22Rv1 (cell line): ENCODE results near the gene TMEM150C.

Source experiments
- H3K27ac ChIP-seq: fragments of 450-650 bp; 2 replicates; pipeline ENCODE4 v1.5.1; 2017
- ZFX ChIP-seq: fragments of 450-650 bp; IDR thresholded peaks from 2 replicates; pipeline ENCODE4 v1.6.1; 2017; ENCODE audit warnings: antibody characterized with exemption, borderline replicate concordance
- TF ChIP-seq, protein P1 (sequence below): fragments of 450-650 bp; IDR thresholded peaks from 2 replicates; pipeline ENCODE4 v1.5.1; 2017; ENCODE audit warnings: mild to moderate bottlenecking

TMEM150C gene

GRCh38 chr4:82584931-82585330 is 23.1 kb upstream of the TMEM150C start:
- H3K27ac ChIP-seq = no peak overlapping the region
- TF ChIP-seq, protein P1, sequence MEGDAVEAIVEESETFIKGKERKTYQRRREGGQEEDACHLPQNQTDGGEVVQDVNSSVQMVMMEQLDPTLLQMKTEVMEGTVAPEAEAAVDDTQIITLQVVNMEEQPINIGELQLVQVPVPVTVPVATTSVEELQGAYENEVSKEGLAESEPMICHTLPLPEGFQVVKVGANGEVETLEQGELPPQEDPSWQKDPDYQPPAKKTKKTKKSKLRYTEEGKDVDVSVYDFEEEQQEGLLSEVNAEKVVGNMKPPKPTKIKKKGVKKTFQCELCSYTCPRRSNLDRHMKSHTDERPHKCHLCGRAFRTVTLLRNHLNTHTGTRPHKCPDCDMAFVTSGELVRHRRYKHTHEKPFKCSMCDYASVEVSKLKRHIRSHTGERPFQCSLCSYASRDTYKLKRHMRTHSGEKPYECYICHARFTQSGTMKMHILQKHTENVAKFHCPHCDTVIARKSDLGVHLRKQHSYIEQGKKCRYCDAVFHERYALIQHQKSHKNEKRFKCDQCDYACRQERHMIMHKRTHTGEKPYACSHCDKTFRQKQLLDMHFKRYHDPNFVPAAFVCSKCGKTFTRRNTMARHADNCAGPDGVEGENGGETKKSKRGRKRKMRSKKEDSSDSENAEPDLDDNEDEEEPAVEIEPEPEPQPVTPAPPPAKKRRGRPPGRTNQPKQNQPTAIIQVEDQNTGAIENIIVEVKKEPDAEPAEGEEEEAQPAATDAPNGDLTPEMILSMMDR = no peak
- no peak for TF ChIP-seq ZFX

GRCh38 chr4:82583897-82584587 is 22.3 kb upstream of the TMEM150C start:
- TF ChIP-seq ZFX = no peak
- TF ChIP-seq, protein P1 = no peak

DNA sequence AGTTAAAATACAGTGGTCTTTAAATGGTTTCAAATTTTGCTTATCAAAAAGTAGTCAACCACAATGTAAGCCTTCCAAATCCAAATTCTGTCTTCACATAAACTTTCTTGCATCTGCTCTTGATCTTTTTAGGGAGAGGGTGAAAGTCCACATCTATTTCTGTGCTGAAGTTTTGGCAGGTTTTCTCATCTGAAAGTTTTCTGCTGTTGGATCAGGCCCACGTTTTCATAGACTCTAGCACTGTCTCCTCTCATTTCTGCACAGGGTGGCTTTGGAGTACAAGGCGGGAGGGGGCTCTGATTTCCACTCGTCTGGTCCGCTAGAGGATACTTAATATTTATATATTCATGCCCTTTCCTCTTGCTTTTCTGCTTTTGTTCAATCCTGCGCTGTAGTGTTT is 18.1 kb upstream of the TMEM150C start:
- no peak overlapping the region for H3K27ac ChIP-seq
- no peak for TF ChIP-seq ZFX
- TF ChIP-seq, protein P1 = no peak

More at GRCh38 chr4:82583897-82584587, 22.3 kb upstream of the TMEM150C start:
- H3K27ac ChIP-seq = no peak overlapping the region

DNA sequence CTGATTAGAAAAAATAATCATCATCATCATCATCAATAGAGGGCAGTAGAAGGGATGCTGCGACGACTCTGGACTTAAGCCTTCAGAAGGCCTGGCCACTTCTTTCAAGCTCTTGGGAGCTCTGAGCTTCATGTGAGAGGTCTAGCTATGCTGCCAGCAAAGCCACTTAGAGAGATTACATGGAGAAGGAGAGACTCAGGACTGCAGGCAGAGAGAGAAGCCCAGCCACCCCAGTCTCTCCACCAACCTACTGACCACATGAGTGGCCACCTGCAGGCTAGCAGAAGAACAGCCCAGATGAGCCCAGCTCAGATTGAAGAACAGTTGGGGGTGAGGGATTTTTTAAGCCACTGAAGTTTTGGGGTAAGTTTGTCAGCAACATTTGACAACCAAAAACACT is 17.1 kb upstream of the TMEM150C start:
- no peak overlapping the region for H3K27ac ChIP-seq
- no peak for TF ChIP-seq ZFX
- TF ChIP-seq, protein P1 = peak; percentile 24; the same call in 1 of the 2 replicates

DNA sequence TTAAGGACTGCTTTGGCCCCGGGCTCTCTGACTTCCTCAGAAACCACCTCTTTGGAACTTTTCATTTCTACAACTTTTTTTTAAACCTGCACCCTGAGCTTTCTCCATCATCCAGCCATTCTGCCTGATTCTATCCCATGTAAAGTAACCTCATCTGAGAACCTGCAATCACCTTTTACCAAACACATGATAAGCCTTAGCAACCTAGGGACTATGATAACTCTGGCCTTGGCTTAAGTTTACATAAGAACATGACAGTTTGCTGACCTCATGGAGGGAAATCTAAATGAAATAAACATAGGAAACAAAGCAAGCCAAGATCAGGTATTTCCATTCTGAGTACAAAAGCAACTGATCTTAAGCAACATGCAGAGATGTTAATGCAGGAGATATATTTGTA is 15.7 kb upstream of the TMEM150C start:
- TF ChIP-seq, protein P1 = no peak
- TF ChIP-seq ZFX = no peak
- no peak overlapping the region for H3K27ac ChIP-seq

DNA sequence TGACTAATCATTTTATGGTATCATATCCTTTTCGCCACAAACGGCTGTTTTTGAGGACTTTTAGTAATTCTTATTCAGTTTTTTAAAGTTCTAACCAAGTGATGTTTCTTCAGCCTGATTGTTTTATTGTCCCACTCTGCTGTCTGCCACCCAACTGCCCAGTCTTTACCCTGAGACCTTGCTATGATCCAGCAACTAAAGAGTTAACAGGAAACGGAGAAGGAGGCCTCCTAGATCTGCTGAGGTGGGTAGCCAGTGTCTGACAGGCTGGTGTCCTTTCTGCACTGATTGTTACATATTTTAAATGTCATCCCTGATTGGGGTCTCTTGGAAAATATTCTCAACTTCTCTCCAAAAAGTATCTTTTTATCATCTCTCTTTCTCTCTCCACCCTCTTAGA is 7.9 kb upstream of the TMEM150C start:
- H3K27ac ChIP-seq = no peak overlapping the region
- TF ChIP-seq ZFX = no peak
- TF ChIP-seq, protein P1 = no peak

DNA sequence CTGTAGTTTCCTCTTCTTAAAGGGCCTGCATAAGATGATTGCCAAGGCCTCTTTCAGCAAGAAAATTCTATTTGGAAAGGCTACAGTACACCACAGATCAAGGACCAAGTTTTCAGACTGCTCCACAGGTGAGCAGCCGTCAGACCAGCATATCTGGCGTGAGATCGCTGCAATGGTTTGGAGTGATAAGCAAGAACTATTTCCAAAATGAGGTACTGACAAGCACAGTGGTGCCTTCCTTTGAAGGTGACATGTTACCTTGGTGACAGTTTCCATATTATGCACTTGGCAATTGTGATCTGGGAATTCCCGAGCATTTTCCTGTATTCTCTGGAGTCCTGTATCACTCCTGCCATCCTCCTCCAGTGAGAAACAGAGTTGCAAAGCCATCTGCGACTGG is 7.3 kb upstream of the TMEM150C start:
- no peak overlapping the region for H3K27ac ChIP-seq
- no peak for TF ChIP-seq ZFX
- TF ChIP-seq, protein P1 = no peak
